ENCODE results near the gene PRKAR1B.
"Not testable (repeated sequence)": the region's sequence is repeated elsewhere in the genome, so short reads cannot be mapped to it uniquely, and the experiment has no call there.

Gene PRKAR1B

DNA sequence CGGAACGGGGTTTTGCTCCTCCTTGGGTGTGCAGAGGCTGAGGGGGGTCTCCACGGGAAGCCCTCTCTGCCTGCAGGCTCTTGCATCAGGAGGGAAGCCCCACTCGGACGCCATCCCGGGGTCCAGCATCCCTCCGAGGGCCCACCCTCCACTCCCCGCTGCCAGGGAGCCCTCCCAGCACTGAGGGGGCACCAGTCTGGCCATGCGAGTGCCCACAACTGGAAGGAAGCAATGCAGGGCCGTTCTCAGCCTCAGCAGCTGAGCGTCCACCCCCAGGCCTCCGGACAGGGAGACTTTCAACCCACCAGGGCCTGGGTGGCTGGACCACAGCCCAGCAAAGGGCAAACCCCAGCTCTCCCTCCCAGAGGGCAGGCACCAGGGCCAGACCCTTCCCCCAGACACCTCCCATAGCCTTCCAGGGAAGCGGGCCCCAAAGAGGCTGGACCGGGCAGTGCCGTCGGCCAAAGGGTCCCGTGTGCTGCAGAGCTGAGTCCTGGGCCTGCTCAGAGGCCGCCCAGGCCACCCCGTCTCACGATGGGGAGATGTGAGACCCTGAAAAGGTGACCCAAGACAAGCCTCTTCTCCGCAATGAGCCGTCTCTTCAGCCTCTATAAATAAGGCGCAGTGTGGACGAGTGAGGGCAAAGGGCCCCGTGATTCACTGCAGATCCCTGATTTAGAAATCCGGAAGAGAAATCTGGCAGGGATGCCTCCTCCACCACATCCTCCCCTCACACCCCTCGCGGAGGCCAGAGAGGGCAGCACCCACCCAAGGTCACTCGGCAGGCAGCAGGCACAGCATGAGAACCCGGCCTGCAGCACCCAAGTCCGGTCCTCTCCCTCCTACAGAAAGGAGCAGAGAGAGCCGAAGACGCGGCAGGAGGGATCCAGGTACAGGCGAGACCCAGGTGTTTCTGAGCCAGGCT, 82.4 kb downstream of the PRKAR1B start:
- DNase-seq (ENCODE audit: low read depth in 3 of 3), result no peak

DNA sequence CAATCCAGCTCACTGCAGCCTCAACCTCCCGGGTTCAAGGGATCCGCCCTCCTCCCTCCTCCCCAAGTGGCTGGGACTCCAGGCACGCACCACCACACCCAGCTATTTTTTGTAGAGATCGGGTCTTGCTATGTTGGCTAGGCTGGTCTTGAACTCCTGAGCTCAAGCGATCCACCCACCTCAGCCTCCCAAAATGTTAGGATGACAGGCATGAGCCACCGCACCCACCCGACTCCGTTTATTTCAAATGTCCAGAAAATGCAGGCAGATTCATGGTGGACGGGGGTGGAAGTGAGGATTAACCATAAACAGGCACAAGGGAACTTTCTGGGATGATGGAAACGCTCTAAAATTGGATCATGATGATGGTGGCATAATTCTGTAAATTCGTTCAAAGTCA, 85.1 kb downstream of the PRKAR1B start:
- DNase-seq (ENCODE audit: low read depth in 3 of 3), result no peak

DNA sequence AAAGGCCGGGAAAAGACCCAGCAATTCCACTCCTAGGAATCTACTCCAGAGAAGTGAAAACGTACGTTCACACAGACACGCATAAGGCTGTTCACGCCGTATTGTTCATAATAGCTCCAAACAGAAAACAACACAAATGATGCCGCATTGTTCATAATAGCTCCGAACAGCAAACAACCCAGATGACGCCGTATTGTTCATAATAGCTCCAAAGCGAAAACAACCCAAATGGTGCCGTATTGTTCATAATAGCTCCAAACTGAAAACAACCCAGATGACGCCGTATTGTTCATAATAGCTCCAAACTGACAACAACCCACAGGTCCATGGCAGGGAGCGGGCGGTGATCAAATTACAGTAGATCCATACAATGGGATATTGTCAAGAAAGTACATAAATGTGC, 85.8 kb downstream of the PRKAR1B start:
- no peak for DNase-seq (ENCODE audit: low read depth in 3 of 3)

DNA sequence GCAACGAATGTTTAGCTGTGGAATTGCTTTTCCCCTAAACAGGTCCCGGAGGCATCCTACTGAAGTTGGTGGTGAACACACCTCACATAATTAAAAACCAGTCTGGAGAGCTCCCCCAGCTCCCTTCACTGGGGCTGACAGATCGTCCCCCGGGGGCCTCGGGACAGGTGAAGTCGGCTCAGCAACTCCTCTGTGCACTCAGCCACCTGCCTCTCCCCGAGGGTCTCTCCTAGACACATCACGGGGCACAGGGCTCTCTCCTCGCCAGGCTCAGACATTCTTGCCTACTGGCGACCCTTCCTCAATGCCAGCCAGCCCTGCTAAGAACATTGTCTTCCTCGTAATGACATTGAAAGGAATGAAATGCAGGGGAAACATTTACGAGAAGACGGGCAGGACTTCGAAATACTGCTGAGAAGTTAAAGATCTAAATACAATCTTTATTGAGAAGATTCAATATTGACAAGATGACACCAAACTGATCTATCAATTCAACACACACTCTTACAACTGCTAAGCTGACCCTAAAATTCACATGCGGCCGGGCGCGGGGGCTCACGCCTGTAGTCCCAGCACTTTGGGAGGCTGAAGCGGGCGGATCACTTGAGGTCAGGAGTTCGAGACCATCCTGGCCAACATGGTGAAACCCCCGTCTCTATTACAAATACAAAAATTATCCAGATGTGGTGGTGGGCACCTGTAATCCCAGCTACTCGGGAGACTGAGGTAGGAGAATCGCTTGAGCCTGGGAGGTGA, 88.6 kb downstream of the PRKAR1B start:
- no peak for DNase-seq (ENCODE audit: low read depth in 3 of 3)

DNA sequence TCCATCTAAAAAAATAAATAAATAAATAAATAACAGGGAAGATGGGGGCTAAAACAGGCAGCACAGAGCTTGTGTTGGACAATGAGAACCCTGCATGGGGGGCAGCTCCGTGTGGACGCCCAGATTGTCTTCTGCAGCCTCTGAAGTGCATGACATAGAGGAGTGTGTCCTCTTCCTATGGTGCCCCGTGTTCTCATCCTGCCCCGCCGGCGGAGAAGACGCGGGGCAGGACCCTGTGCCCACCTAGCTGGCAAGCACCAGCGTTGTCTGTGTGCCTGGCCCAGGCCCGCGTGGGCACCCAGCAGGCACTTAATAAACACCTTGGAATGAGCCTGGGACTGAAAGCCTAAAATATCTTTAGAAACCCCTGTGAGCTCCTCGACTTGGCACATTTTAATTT, 89.3 kb downstream of the PRKAR1B start:
- no peak for DNase-seq (ENCODE audit: low read depth in 3 of 3)

DNA sequence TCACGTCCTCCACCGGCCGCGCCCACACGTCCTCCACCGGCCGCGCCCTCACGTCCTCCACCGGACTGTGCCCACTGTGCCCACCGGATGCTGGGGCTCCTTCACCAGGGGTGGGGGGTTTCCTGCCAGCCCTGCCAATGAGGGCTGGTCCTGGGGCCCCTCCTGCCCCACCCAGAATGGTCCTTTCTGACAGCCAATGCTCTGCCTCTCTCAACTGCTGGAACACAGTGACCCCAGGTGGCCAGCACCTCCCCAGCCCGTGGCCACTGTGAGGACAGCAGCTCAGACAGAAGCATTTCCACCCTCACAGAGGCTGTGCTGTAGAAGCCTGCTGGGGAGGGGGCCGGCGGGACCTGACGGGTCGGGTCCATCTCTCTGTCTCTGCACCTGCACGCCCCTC, 90.7 kb downstream of the PRKAR1B start:
- DNase-seq (ENCODE audit: low read depth in 3 of 3), result peak in 1 of 3 experiments; percentile 35

DNA sequence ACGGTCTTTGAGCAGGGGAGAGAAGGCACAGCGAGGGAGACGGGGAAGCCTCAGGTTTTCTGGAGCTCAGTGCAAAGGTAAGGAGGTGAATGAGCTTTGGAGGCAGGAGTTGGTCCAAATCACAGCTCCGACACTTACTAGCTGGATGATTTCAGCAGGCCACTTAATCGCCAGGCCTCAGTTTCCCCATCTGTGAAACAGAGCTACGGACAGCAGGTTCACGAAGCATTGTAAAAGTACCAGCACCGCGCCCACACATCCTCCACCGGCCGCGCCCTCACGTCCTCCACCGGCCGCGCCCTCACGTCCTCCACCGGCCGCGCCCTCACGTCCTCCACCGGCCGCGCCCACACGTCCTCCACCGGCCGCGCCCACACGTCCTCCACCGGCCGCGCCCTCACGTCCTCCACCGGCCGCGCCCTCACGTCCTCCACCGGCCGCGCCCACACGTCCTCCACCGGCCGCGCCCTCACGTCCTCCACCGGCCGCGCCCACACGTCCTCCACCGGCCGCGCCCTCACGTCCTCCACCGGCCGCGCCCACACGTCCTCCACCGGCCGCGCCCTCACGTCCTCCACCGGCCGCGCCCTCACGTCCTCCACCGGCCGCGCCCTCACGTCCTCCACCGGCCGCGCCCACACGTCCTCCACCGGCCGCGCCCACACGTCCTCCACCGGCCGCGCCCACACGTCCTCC, 91.2 kb downstream of the PRKAR1B start:
- not testable (repeated sequence) for DNase-seq (ENCODE audit: low read depth in 3 of 3)

DNA sequence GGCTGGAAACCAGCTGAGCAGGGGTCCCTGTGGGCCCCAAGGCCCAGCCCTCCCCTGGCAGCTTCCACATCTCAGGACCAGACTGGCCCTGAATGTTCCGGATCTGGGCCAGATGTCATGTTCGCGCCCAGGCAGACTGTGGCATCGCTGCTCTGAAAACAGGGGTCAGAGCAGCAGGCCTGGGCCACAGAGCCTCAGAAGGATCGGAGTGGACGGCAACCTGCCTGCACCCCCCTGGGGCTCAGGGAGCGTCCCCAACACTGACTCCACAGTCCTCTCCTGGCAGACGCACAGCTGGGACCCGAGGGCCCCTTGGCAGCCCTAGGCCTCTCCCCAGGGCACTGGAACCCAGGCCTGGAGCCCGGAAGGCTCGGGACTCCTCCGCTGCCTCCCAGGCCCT, 91.9 kb downstream of the PRKAR1B start:
- no peak for DNase-seq (ENCODE audit: low read depth in 3 of 3)

DNA sequence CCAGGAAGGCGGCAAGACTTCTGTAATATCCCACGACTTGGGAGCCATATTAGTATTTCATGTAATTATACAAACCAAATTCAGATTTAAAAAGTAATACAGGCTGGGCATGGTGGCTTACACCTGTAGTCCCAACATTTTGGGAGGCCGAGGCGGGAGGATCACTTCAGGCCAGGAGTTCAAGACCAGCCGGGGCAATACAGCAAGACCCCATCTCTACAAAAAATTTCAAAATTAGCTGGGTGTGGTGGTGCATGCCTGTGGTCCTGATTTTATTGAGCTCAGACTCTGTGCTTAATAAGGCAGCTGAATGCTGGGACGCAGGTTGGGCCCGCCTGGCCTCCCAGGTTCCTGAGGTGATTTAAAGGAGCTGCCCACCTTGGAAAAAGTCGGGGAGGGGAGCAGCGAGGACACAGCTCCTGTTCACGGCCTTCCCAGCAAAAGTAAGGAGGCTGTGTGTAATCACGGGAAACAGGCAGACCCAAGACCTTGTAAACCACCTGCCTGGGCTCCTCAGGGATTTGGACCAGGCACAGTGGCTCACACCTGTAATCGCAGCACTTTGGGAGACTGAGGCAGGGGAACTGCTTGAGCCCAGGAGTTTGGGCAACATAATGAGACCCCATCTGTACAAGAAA, 93.6 kb downstream of the PRKAR1B start:
- DNase-seq (ENCODE audit: low read depth in 3 of 3), result no peak

DNA sequence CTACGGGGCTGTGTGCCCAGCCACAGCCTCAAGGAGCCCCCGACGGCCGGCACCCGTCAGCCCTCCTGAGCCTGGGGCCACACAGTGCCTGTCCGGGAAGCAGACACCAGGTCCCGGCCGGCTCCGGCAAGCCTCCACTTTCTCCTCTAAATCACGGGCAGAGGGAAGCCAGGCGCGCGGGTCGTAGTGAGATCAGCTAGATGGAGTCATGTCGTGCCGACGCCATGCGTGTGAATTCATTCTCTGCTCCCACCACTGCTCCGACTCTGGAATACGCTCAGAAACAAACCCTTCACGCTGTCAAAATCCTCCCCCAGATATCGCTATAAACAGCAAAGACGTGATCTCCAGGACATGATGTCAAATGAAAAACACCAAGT, 94.3 kb downstream of the PRKAR1B start:
- DNase-seq (ENCODE audit: low read depth in 3 of 3), result no peak

DNA sequence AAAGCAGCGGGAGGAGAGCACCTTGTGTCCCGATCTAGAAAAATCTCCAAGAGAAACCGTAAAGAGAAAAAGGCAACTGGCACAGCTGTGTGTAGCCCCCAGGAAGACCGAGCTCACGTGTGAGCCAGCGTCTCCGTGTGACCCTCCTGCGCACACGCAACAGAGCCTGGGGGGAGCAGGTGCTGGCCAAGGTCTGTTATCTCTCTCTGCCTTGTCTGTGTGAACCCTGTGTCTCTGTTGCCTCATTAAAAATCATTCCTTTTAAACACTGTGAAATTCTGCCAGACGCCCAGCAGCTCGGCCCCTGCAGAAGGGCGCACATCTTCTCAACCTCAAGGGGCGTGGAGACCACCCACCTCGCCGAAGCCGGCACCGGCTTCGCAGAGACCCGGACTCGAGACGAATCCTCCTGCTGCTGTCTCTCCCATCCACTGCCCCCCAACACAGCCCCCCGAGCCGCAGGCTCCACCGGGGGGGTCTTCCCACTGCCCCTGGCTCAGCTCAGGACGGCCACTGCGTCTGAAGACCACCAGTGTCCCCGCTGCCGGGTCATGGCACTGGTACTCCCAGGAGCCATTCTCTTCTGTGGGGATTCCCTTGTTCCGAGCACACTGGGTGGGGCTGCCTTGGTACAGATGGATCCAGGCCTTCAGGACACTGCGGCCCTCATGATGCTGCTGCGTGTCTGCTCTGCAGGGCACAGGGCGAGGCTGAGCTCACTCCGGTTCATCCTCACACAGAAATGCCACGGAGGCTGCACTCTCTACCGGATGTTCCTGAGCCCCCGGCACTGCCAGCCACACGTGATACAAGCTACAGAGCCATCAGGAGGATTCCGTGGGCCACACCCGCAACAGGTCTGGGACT, 94.9 kb downstream of the PRKAR1B start:
- no peak for DNase-seq (ENCODE audit: low read depth in 3 of 3)

DNA sequence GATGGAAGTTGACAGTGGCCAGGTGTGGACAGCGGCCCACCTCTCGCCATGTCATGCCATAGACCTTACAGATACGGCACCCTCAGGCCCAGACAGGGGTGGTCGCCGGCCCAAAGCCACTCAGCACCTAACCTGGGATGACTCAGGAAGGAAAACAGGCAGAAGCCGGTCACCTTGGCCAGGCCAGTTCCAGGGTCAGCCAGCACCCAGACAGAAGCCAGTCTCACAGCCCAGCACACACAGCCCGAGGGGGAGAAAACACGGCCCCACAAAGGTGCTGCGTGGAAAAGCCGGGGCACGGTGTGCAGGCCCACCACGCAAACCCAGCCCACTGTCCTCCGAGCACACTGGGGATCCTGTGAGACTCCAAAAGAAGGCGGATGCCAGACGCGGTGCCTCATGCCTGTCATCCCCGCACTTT, 95.8 kb downstream of the PRKAR1B start:
- no peak for DNase-seq (ENCODE audit: low read depth in 3 of 3)

DNA sequence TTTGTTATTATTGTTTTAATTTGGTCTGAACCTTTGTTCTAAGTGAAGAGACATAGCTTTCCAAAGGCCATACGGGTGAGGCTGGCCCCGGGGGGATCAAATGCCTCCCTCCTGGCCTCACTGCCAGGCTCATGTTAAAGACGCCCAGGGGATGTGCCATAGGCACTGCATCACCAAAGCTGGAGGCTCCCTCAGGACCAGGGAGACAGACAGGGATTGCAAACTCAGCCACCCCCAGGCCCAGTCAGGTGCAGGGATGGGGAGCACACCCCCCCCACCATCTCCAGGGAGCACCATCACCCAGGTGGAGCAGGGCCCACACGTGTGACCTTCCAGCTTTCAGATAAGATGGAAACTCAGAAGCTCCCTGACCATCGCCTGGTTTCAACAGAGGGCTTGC, 96.5 kb downstream of the PRKAR1B start:
- no peak for DNase-seq (ENCODE audit: low read depth in 3 of 3)

DNA sequence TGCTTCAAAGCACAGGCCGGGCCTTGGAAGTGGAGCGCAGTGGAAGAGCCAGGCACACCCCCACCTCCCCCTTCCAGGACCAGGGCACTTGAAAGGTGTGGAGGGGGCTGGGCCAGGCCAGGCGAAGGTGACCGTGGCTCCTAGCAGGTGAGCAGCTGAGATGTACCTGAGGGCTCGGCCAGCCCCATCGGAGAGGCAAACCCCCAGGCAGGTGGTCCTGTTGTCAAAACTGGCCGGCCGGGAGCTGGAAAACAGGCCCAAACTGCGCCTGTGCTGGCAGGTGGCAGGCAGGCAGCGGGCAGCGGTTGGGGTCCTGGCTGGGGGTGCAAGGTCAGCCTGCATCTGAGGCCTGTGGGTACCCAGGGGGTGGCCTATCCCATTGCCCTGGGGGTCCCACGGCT, 97.0 kb downstream of the PRKAR1B start:
- no peak for DNase-seq (ENCODE audit: low read depth in 3 of 3)

DNA sequence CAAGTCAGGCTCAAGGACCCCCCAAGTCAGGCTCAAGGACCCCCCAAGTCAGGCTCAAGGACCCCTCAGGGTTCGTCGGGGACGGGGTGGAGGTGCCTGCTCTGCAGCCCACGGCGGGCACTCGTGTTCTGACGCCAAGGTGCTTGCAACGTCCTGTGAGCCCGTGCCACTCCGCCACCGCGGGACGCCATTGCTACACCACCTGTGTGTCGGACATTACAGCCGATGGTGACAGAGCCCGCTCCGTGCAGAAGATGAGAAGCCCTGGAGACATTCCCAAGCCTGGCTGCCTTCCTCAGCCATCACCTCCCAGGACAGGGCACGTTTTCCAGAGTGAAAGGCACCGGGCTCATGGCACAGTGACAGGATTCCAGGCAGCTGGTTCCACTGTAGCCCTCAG, 98.3 kb downstream of the PRKAR1B start:
- no peak for DNase-seq (ENCODE audit: low read depth in 3 of 3)

DNA sequence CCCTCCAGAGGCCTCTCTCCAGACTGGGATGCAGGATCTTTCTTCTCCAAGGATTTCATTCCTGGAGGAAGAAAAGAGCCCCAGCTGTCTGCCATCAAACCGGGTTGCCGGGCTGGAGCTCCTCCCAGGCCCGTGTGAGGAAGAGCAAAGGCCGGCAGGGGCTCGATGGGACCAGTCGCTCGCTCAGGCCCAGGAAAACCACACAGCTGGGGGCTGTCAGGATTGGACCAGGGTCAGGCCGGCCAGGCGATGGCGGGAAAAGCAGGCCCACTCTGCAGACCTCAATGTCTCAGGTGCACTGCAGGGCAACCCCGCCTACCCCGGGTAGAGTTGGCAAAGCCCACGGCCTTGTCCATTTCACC, 98.7 kb downstream of the PRKAR1B start:
- no peak for DNase-seq (ENCODE audit: low read depth in 3 of 3)

DNA sequence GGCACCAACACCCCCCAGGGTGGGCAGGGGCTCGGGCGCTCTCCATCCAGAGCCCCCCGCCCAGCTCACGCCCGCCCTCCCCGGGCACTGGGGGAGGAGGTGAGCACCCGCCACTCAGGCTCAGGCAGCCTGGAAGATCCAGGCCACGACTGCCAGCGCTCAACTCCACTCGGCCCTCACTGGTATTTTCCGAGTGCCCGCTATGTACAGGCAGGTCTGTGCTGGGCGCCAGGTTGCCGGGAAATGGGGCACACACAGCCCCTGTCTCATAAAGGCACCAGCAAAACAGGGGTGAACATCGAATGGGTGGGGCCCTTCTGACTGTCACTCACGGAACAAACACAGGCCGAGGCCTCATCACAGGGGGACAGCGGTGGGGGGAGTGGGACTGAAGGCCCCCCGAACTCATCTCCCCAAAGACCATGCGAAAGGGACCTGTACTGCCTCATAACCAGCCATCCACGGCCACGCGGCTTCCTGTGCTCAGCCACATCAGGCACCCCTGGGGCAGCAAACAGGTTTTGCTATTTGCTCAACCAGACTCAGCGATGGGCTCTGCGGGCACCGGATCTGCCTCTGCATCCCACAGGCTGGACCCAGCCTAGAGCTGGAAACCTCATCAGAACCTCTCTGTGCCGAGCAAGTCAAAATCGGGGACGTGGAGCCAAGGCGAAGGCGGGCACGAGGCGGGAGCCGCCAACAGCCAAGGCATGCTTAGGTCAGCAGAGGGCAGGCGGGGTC, 99.2 kb downstream of the PRKAR1B start:
- DNase-seq (ENCODE audit: low read depth in 3 of 3), result no peak

DNA sequence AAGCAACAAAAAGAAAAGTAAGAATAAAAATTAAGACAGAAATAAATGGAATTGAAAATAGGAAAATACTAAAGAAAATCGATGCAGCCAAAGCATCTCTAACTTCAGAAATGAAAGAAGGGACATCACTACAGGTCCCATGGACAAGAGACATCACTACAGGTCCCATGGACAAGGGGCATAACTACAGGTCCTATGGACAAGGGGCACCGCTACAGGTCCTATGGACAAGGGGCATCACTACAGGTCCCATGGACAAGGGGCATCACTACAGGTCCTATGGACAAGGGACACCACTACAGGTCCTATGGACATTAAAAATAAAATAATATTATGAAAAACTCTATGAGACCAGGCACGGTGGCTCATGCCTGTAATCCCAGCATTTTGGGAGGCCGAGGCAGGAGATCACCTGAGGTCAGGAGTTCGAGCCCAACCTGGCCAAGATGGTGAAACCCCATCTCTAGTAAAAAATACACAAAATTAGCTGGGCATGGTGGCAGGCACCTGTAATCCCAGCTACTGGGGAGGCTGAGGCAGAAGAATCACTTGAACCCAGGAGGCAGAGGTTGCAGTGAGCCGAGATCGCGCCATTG, 101.6 kb downstream of the PRKAR1B start:
- no peak for DNase-seq (ENCODE audit: low read depth in 3 of 3)

DNA sequence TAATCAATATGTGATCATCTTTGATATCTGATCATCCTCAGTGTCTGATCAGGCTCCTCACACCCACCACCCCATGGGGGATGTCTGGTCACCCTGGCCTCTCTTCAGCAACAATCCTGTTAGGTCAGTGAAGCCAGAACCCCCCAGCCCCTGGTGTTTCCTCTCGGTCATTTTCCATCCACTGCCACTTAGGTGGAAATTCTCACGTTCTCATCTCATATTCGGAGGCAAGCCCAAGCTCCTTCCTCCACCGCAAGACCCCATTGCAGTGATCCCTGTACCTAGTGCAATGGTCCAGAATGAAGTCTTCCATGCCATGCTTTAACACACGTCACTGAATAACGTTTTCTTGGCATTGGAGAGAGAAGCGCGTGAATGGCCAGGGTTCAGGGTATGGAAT, 103.6 kb downstream of the PRKAR1B start:
- no peak for DNase-seq (ENCODE audit: low read depth in 3 of 3)

Measured in stimulated activated CD4-positive, alpha-beta T cell treated with anti-CD3 and anti-CD28 coated beads, TNF-alpha, amount 100 ng/mL, for 4 hours (primary cell).